Epithelial cell of proximal tubule (primary cell): ENCODE results near the gene COL4A2. TPM values are rescaled to one million over a fixed set of nuclear protein-coding genes. Genes with fewer than 3 reads are reported as not detected.

Source experiments
- DNase-seq: peaks from one replicate; pipeline ENCODE4 v3.0.0-alpha.2; 2011; ENCODE audit warnings: low read depth
- H3K4me3 ChIP-seq: 2 replicates; pipeline ENCODE4 v1.5.1; 2011; ENCODE audit warnings: low read depth, mild to moderate bottlenecking, low read length
- CTCF ChIP-seq: conservative IDR thresholded peaks from 2 replicates; pipeline ENCODE4 v1.5.1; 2012; ENCODE audit warnings: low read depth, mild to moderate bottlenecking, low read length
- total RNA-seq: library from RNA; depleted of rRNA; stranded (reverse); fragments of >200 nt; gene quantifications from 2 replicates; pipeline ENCODE4 v1.2.3, GENCODE V29; 2015

The COL4A2 gene
- total RNA-seq, 1 donor from 2014 or later = 728 TPM

- DNase-seq = no peak
- H3K4me3 ChIP-seq = no peak overlapping the region
- no peak for TF ChIP-seq CTCF
These were observed 42.2 kb downstream of the COL4A2 start for GRCh38 chr13:110349239-110349638.

- no peak overlapping the region for H3K4me3 ChIP-seq
- no peak for DNase-seq
- no peak for TF ChIP-seq CTCF
These were observed 43.0 kb downstream of the COL4A2 start for GRCh38 chr13:110350049-110350448.

GRCh38 chr13:110350509-110350908 is 43.4 kb downstream of the COL4A2 start:
- DNase-seq = no peak
- TF ChIP-seq CTCF = no peak

GRCh38 chr13:110351636-110352420 is 44.7 kb downstream of the COL4A2 start:
- no peak overlapping the region for H3K4me3 ChIP-seq
- no peak for TF ChIP-seq CTCF
- DNase-seq = no peak

More at GRCh38 chr13:110350509-110350908, 43.4 kb downstream of the COL4A2 start:
- no peak overlapping the region for H3K4me3 ChIP-seq

- peak; percentile 48 for TF ChIP-seq CTCF
- DNase-seq = no peak
- no peak overlapping the region for H3K4me3 ChIP-seq
These were observed 45.7 kb downstream of the COL4A2 start for GRCh38 chr13:110352735-110353134.

- TF ChIP-seq CTCF = no peak
- DNase-seq = no peak
- no peak overlapping the region for H3K4me3 ChIP-seq
These were observed 46.4 kb downstream of the COL4A2 start for GRCh38 chr13:110353339-110353977.
